ENCODE measurements around the gene LINGO1. TPM values are rescaled to one million over a fixed set of nuclear protein-coding genes. Genes with fewer than 3 reads are reported as not detected.

Gene LINGO1
- total RNA-seq, 1 donor from 2014 or later: 12.0 TPM

DNA sequence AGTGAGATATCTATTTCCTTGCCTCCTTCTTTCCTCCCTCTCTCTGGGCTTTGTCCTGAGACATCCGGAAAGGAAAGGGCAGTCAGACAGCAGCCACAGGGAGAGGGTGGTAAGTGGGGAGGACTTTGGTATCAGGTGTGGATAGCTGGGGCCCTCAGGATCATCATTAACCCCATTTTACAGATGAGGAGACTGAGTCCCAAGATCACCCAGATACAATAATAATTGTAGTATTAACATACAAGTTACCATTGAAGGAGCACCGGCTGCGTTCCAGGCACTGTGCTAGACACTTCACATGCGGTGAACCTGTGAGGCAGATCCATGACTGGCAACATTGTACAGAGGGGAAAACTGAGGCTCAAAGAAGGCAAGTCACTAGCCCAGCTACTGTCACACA is 15.2 kb upstream of the LINGO1 start:
- Mint-ChIP-seq H3K36me3 (ENCODE audit: low read depth) (no peaks in the 10 kb centered on the region), H3K9me3 (ENCODE audit: low read depth) (no peaks in the 10 kb centered on the region), H3K27ac (ENCODE audit: unreplicated experiment) (no peak overlapping the region), H3K4me3 (ENCODE audit: unreplicated experiment) (no peak overlapping the region), H3K4me1 (ENCODE audit: low read depth) (no peaks in the 10 kb centered on the region), H3K27me3 (ENCODE audit: low read depth) (peaks cover 34% of the 10 kb centered on the region)
- no peak for DNase-seq (ENCODE audit: low spot score)
- TF ChIP-seq, protein P1, sequence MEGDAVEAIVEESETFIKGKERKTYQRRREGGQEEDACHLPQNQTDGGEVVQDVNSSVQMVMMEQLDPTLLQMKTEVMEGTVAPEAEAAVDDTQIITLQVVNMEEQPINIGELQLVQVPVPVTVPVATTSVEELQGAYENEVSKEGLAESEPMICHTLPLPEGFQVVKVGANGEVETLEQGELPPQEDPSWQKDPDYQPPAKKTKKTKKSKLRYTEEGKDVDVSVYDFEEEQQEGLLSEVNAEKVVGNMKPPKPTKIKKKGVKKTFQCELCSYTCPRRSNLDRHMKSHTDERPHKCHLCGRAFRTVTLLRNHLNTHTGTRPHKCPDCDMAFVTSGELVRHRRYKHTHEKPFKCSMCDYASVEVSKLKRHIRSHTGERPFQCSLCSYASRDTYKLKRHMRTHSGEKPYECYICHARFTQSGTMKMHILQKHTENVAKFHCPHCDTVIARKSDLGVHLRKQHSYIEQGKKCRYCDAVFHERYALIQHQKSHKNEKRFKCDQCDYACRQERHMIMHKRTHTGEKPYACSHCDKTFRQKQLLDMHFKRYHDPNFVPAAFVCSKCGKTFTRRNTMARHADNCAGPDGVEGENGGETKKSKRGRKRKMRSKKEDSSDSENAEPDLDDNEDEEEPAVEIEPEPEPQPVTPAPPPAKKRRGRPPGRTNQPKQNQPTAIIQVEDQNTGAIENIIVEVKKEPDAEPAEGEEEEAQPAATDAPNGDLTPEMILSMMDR (IDR thresholded peaks at IDR 0.05): no peak

DNA sequence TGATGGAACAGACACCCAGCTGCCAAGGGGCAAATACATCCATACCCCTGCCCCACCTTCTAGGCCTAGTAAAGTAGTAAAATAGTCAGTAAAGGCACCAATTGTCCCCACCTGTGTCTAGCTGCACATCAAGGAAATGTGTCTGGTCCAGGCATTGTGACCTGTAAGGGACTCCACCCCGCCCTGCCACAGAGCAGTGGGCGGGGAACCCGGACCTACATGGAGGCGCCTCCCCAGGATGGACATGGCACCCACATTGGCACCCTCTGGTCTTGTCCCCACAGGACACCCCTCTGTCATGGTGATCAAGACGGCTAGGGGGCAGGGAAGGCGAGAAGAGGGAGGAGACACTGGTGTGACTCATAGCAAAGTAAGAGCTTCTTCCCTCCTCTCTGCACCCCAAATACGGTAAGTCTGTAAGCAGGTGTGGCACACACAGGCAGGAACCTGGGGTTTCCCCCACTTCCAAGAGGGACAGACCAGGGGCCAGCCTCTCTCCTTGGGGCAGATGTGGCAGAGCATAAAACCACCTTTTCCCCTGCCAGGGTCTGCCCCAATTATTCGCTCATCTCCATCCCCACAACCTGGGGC is 13.5 kb upstream of the LINGO1 start:
- Mint-ChIP-seq H3K27ac (ENCODE audit: unreplicated experiment) (no peak overlapping the region), H3K9me3 (ENCODE audit: low read depth) (no peaks in the 10 kb centered on the region), H3K27me3 (ENCODE audit: low read depth) (peaks cover 29% of the 10 kb centered on the region), H3K4me1 (ENCODE audit: low read depth) (no peaks in the 10 kb centered on the region), H3K36me3 (ENCODE audit: low read depth) (no peaks in the 10 kb centered on the region), H3K4me3 (ENCODE audit: unreplicated experiment) (no peak overlapping the region)
- TF ChIP-seq, protein P1 (IDR thresholded peaks at IDR 0.05): no peak
- DNase-seq (ENCODE audit: low spot score): no peak

DNA sequence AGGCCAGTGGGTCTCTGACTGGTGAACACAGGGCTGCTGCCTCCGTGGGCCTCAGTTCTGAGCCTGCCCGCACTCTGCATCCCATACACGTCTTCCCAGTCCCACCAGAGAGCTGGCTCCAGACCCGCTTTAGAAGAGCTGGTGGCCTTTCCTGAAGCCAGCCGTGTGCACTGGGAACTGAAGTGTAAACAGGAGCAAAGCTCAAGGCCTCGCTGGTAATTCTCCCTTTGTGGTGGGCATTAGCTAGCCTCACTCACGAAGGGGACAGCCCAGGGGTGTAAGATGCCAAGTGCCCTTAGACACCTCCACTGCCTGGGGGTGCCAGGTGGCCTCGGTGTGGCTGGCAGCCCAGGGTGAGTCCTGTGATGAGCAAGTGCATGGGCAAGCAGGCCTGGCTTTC is 12.9 kb upstream of the LINGO1 start:
- H3K4me1 Mint-ChIP-seq (ENCODE audit: low read depth): no peaks in the 10 kb centered on the region
- DNase-seq (ENCODE audit: low spot score): no peak
- H3K27ac Mint-ChIP-seq (ENCODE audit: unreplicated experiment): no peak overlapping the region
- H3K9me3 Mint-ChIP-seq (ENCODE audit: low read depth): no peaks in the 10 kb centered on the region
- peaks cover 27% of the 10 kb centered on the region for H3K27me3 Mint-ChIP-seq (ENCODE audit: low read depth)
- H3K4me3 Mint-ChIP-seq (ENCODE audit: unreplicated experiment): no peak overlapping the region
- H3K36me3 Mint-ChIP-seq (ENCODE audit: low read depth): no peaks in the 10 kb centered on the region
- TF ChIP-seq, protein P1 (IDR thresholded peaks at IDR 0.05): no peak

DNA sequence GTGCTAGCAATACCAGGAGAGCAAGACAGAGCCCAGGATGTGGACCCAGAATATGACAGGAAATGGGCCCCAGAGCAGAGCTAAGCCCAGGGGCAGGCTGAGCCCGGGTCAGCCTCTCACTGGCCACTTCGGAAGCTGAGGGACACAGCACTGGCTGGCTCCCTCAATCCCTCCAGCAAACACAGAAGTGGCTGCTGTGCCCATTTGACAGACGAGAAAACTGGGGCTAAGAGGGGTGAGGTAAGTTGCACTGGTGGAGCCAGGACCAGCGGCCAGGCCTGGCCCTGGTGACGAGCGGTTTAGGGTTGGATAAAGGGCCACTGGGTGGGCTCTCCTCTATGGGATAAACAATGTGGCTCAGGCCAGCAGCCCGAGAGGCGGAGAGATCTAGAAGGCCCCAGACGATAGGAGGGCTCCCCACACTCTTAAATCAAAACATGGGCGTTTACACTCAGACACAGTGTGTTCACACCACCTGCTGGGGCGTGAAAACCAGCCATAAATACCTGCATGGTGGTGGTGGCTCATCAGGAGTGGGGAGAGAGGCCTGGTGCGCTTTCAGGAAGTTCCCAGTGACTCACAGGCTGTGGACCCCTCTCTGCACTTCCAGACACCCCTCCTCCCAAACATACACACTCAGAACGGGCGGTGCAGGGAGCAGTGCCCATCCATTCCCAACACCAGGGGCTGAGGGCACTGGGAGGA is 12.0 kb upstream of the LINGO1 start:
- no peak for DNase-seq (ENCODE audit: low spot score)
- Mint-ChIP-seq H3K4me3 (ENCODE audit: unreplicated experiment) (no peak overlapping the region), H3K27ac (ENCODE audit: unreplicated experiment) (no peak overlapping the region), H3K9me3 (ENCODE audit: low read depth) (no peaks in the 10 kb centered on the region), H3K36me3 (ENCODE audit: low read depth) (no peaks in the 10 kb centered on the region), H3K4me1 (ENCODE audit: low read depth) (no peaks in the 10 kb centered on the region), H3K27me3 (ENCODE audit: low read depth) (peaks cover 28% of the 10 kb centered on the region)
- TF ChIP-seq, protein P1 (IDR thresholded peaks at IDR 0.05): no peak

DNA sequence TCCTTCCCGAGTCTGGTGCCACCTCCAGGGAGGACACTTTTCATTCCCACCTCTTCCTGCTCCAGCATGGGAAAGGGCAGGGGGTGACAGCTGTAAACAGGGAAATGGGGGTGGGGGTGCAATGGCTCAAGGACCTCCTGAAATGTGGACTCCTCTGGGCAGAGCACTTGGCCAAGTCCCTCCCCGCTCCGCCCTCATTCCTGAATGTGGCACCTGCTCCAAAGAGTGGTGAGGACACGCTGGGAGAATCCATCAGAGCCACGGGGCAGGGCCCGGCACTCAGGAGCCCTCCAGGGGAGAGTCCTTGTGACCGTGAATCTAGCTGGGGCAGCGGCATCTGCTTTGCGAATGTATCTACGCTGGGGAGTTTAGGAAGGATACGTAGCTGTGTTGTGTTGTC is 11.1 kb upstream of the LINGO1 start:
- H3K27ac Mint-ChIP-seq (ENCODE audit: unreplicated experiment): no peak overlapping the region
- no peaks in the 10 kb centered on the region for H3K9me3 Mint-ChIP-seq (ENCODE audit: low read depth)
- H3K27me3 Mint-ChIP-seq (ENCODE audit: low read depth): peaks cover 28% of the 10 kb centered on the region
- DNase-seq (ENCODE audit: low spot score): no peak
- no peaks in the 10 kb centered on the region for H3K36me3 Mint-ChIP-seq (ENCODE audit: low read depth)
- TF ChIP-seq, protein P1 (IDR thresholded peaks at IDR 0.05): no peak
- no peaks in the 10 kb centered on the region for H3K4me1 Mint-ChIP-seq (ENCODE audit: low read depth)
- H3K4me3 Mint-ChIP-seq (ENCODE audit: unreplicated experiment): no peak overlapping the region
